Vagina (tissue), 2 donors: Measurements from ENCODE around the gene DENND5A.

Source experiments
- POLR2A ChIP-seq, 2 donors: fragments of 450-650 bp; IDR thresholded peaks; one replicate each; pipeline ENCODE4 v1.6.1; 2017; ENCODE audit warnings: antibody characterized with exemption in 2 of 2, mild to moderate bottlenecking in 2 of 2, moderate library complexity in 2 of 2
- POLR2AphosphoS5 ChIP-seq, 2 donors: sonication (generic); formaldehyde crosslinking; IDR thresholded peaks; one replicate each; pipeline ENCODE4 v1.9.0; 2017; ENCODE audit warnings: antibody characterized with exemption in 2 of 2, mild to moderate bottlenecking in 2 of 2, low read depth in 1 of 2; ENCODE audit not compliant: insufficient read depth in 1 of 2
- TF ChIP-seq, protein P1 (sequence below), 3 experiments: fragments of 450-650 bp in 2 of 3; fragments of 200-600 bp in 1 of 3; sonication (generic) in 1 of 3; IDR thresholded peaks; one replicate each; pipeline ENCODE4 v1.5.1; 2017 to 2019; ENCODE audit warnings: antibody characterized with exemption in 3 of 3, mild to moderate bottlenecking in 2 of 3, moderate library complexity in 2 of 3

DNA sequence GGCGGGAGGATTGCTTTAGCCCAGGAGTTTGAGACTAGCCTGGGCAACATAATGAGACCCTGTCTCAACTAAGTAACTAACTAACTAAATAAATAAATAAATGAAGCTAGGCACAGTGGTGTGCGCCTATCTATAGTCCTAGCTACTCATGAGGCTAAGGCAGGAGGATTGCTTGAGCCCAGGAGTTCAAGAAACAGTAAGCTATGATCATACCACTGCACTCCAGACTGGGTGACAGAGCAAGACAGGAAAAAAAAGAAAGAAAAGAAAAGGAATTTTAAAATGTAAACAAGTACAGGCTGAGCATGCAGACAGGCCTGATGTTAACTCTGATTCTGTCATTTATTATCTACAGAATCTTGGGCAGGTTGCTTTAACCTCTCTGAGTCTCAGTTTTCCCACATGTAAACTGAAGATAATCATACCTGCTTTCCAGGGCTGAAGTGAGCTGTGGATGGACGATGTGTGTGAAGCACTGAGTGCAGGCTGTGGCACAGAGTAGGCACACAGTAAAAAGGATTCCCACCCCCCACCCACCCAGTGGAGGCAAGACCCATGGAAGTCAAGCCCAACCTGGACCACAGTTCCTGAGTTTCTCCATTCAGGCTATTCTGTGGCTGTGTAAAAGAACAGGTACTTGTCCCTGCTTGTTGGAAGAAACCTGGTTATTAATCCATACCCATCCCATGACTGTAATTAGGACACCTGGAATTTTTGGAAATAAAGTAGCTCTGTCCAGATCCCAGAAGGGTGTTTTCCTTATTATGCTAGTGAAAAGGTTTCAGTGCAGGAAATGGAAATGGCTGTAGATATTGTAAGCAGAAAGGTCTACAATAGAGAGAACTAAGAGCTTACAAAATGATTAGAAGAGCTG lies 155.1 kb downstream of the DENND5A start:
- TF ChIP-seq, protein P1, sequence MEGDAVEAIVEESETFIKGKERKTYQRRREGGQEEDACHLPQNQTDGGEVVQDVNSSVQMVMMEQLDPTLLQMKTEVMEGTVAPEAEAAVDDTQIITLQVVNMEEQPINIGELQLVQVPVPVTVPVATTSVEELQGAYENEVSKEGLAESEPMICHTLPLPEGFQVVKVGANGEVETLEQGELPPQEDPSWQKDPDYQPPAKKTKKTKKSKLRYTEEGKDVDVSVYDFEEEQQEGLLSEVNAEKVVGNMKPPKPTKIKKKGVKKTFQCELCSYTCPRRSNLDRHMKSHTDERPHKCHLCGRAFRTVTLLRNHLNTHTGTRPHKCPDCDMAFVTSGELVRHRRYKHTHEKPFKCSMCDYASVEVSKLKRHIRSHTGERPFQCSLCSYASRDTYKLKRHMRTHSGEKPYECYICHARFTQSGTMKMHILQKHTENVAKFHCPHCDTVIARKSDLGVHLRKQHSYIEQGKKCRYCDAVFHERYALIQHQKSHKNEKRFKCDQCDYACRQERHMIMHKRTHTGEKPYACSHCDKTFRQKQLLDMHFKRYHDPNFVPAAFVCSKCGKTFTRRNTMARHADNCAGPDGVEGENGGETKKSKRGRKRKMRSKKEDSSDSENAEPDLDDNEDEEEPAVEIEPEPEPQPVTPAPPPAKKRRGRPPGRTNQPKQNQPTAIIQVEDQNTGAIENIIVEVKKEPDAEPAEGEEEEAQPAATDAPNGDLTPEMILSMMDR (IDR thresholded peaks at IDR 0.05), result no peak
- TF ChIP-seq POLR2AphosphoS5 (IDR thresholded peaks at IDR 0.05; ENCODE audit: insufficient read depth in 1 of 2, low read depth in 1 of 2) (no peak), POLR2A (IDR thresholded peaks at IDR 0.05) (no peak)
